Lower lobe of right lung (tissue), 2 donors: ENCODE measurements around the gene KCNC4. TPM values are rescaled to one million over a fixed set of nuclear protein-coding genes. Genes with fewer than 3 reads are reported as not detected.

Experiments
- ATAC-seq, 2 donors: fragments of 200-7000 bp; cut with Tn5 transposase; one replicate each; pipeline ENCODE4 v1.9.1; 2020 to 2022; ENCODE audit warnings: mild to moderate bottlenecking in 2 of 2, moderate library complexity in 2 of 2
- DNase-seq: peaks from one replicate; pipeline ENCODE4 v3.0.0-alpha.2; 2020
- H3K27ac ChIP-seq: fragments of 200-600 bp; one replicate; pipeline ENCODE4 v1.8.0; 2022
- H3K27me3 ChIP-seq: fragments of 200-600 bp; one replicate; pipeline ENCODE4 v1.8.0; 2022; ENCODE audit warnings: low read depth
- H3K36me3 ChIP-seq: fragments of 200-600 bp; one replicate; pipeline ENCODE4 v1.8.0; 2022; ENCODE audit warnings: mild to moderate bottlenecking
- H3K4me1 ChIP-seq: fragments of 200-600 bp; one replicate; pipeline ENCODE4 v1.8.0; 2022
- H3K4me3 ChIP-seq: fragments of 200-600 bp; one replicate; pipeline ENCODE4 v1.8.0; 2022; ENCODE audit warnings: mild to moderate bottlenecking
- H3K9me3 ChIP-seq: fragments of 200-600 bp; one replicate; pipeline ENCODE4 v1.8.0; 2022
- CTCF ChIP-seq: fragments of 200-600 bp; IDR thresholded peaks from one replicate; pipeline ENCODE4 v1.8.0; 2022; ENCODE audit warnings: antibody characterized with exemption, mild to moderate bottlenecking
- intact Hi-C: fragments of 100-400 bp; cut with DNase I; formaldehyde crosslinking; loops from one replicate; pipeline ENCODE4 v1.11.0; 2022
- long read RNA-seq: library from polyadenylated mRNA; unstranded; transcript quantifications from one replicate; pipeline ENCODE4 v2.0.0, GENCODE V29; 2021
- total RNA-seq: library from RNA; stranded (reverse); fragmentation: NEBNext Ultra II Directional; extraction: Animal tissue kit (Norgen Biotek cat#: 25700); gene quantifications from one replicate; pipeline ENCODE4 v1.2.1, GENCODE V29; 2021
- donor health status: DM: no; HTN: yes; CAD: no; lungs with severe emphysema.

KCNC4 gene
- 10.0 TPM for total RNA-seq
- long read RNA-seq, full-length matches to known transcripts: 9 of 23 reads
- long read RNA-seq, partial matches to known transcripts: 7 of 23 reads
- long read RNA-seq, other reads (novel, unspliced or antisense): 7 of 23 reads

GRCh38 chr1:110209715-110210603 lies at the start of gene KCNC4:
Gene KCNC4, plus strand, starts transcription at chr1:110210314. Its CDS starts 1,186 bp downstream, at chr1:110211500.
- Histone ChIP-seq H3K27ac (peak within 1 kb of the TSS; percentile 87), H3K4me1 (peaks cover 40% of the 10 kb centered on the region), H3K27me3 (peaks cover 11% of the 10 kb centered on the region), H3K36me3 (no peaks in the 10 kb centered on the region), H3K4me3 (peak within 1 kb of the TSS; percentile 82), H3K9me3 (no peaks in the 10 kb centered on the region)
- DNase-seq (peak; percentile 94), ATAC-seq (peak; percentile 93 to 94)
- no peak for TF ChIP-seq CTCF
- intact Hi-C loops: loop anchor here (5.0 kb wide), 1 partner anchor 102 kb away; no protein-coding TSS in a partner anchor

GRCh38 chr1:110160538-110161100 lies 49.5 kb upstream of the KCNC4 start:
- no peak for DNase-seq
- intact Hi-C loops: no loop called here
- no peak for ATAC-seq
- no peak overlapping the region for H3K4me3 ChIP-seq
- H3K36me3 ChIP-seq: no peaks in the 10 kb centered on the region
- no peaks in the 10 kb centered on the region for H3K9me3 ChIP-seq
- no peaks in the 10 kb centered on the region for H3K4me1 ChIP-seq
- TF ChIP-seq CTCF: no peak
- H3K27me3 ChIP-seq: peaks cover 21% of the 10 kb centered on the region
- no peak overlapping the region for H3K27ac ChIP-seq

- no peaks in the 10 kb centered on the region for H3K36me3 ChIP-seq
- no peak for TF ChIP-seq CTCF
- no peak overlapping the region for H3K27ac ChIP-seq
- H3K4me3 ChIP-seq: no peak overlapping the region
- intact Hi-C loops: no loop called here
- no peaks in the 10 kb centered on the region for H3K9me3 ChIP-seq
- ATAC-seq (no peak), DNase-seq (no peak)
- H3K27me3 ChIP-seq: peaks cover 15% of the 10 kb centered on the region
- H3K4me1 ChIP-seq: no peaks in the 10 kb centered on the region
Observed at GRCh38 chr1:110161165-110161564, 48.9 kb upstream of the KCNC4 start.

- TF ChIP-seq CTCF: no peak
- Histone ChIP-seq H3K36me3 (no peaks in the 10 kb centered on the region), H3K9me3 (no peaks in the 10 kb centered on the region), H3K27ac (no peak overlapping the region), H3K27me3 (peaks cover 13% of the 10 kb centered on the region), H3K4me3 (no peak overlapping the region), H3K4me1 (no peaks in the 10 kb centered on the region)
- intact Hi-C loops: no loop called here
- no peak for DNase-seq
- no peak for ATAC-seq
Observed at GRCh38 chr1:110161849-110162248, 48.3 kb upstream of the KCNC4 start.

GRCh38 chr1:110163591-110163990 lies 46.5 kb upstream of the KCNC4 start:
- Histone ChIP-seq H3K36me3 (no peaks in the 10 kb centered on the region), H3K27me3 (peaks cover 6% of the 10 kb centered on the region), H3K4me3 (no peak overlapping the region), H3K27ac (no peak overlapping the region), H3K4me1 (no peaks in the 10 kb centered on the region), H3K9me3 (no peaks in the 10 kb centered on the region)
- TF ChIP-seq CTCF: no peak
- DNase-seq: no peak
- ATAC-seq: no peak
- intact Hi-C loops: no loop called here
